Effector memory CD4-positive, alpha-beta T cell (primary cell): ENCODE data around the gene ABCG4.
"Not testable (repeated sequence)": the region's sequence is repeated elsewhere in the genome, so short reads cannot be mapped to it uniquely, and the experiment has no call there.

ENCODE experiments used
- DNase-seq, 3 donors: peaks; one replicate each; pipeline ENCODE4 v3.0.0-alpha.2; 2020
- H3K27ac ChIP-seq: 2 replicates; pipeline ENCODE4 v1.7.0; 2013; ENCODE audit warnings: mild to moderate bottlenecking, low read length, moderate library complexity; ENCODE audit not compliant: insufficient read depth, poor library complexity, severe bottlenecking
- H3K27me3 ChIP-seq: replicated peaks from 2 replicates; pipeline ENCODE4 v1.7.0; 2013; ENCODE audit warnings: mild to moderate bottlenecking, low read length; ENCODE audit not compliant: insufficient read depth, control insufficient read depth, poor library complexity, severe bottlenecking
- H3K36me3 ChIP-seq: 2 replicates; pipeline ENCODE4 v1.7.0; 2013; ENCODE audit warnings: mild to moderate bottlenecking, low read length, moderate library complexity; ENCODE audit not compliant: control insufficient read depth, insufficient read depth
- H3K4me1 ChIP-seq: 2 replicates; pipeline ENCODE4 v1.7.0; 2013; ENCODE audit warnings: low read length, mild to moderate bottlenecking; ENCODE audit not compliant: control insufficient read depth, insufficient read depth, poor library complexity, severe bottlenecking
- H3K4me3 ChIP-seq: 2 replicates; pipeline ENCODE4 v1.7.0; 2013; ENCODE audit warnings: low read length, low read depth, mild to moderate bottlenecking; ENCODE audit not compliant: insufficient read depth, poor library complexity, severe bottlenecking
- H3K9me3 ChIP-seq: 2 replicates; pipeline ENCODE4 v1.7.0; 2013; ENCODE audit warnings: mild to moderate bottlenecking, low read length, moderate library complexity; ENCODE audit not compliant: control insufficient read depth

The ABCG4 gene

DNA sequence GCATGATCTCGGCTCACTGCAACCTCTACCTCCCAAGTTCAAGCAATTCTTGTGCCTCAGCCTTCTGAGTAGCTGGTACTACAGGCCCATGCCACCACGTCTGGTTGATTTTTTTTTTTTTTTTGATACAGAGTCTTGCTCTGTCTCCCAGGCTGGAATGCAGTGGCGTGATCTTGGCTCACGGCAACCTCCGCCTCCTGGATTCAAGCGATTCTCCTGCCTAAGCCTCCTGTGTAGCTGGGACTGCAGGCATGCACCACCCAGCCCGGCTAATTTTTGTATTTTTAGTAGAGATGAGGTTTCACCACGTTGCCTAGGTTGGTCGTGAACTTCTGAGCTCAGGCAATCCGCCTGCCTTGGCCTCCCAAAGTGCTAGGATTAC is 18.2 kb downstream of the ABCG4 start:
- not testable (repeated sequence) for H3K4me1 ChIP-seq, H3K4me3 ChIP-seq, H3K36me3 ChIP-seq, H3K27me3 ChIP-seq, H3K9me3 ChIP-seq, H3K27ac ChIP-seq, DNase-seq

- Histone ChIP-seq H3K36me3 (no peaks in the 10 kb centered on the region), H3K4me3 (no peak overlapping the region), H3K27me3 (no peaks in the 10 kb centered on the region), H3K4me1 (peaks cover 5% of the 10 kb centered on the region), H3K9me3 (no peaks in the 10 kb centered on the region), H3K27ac (no peak overlapping the region)
- DNase-seq, result no peak
Measured at GRCh38 chr11:119167933-119168332, 19.1 kb downstream of the ABCG4 start.

DNA sequence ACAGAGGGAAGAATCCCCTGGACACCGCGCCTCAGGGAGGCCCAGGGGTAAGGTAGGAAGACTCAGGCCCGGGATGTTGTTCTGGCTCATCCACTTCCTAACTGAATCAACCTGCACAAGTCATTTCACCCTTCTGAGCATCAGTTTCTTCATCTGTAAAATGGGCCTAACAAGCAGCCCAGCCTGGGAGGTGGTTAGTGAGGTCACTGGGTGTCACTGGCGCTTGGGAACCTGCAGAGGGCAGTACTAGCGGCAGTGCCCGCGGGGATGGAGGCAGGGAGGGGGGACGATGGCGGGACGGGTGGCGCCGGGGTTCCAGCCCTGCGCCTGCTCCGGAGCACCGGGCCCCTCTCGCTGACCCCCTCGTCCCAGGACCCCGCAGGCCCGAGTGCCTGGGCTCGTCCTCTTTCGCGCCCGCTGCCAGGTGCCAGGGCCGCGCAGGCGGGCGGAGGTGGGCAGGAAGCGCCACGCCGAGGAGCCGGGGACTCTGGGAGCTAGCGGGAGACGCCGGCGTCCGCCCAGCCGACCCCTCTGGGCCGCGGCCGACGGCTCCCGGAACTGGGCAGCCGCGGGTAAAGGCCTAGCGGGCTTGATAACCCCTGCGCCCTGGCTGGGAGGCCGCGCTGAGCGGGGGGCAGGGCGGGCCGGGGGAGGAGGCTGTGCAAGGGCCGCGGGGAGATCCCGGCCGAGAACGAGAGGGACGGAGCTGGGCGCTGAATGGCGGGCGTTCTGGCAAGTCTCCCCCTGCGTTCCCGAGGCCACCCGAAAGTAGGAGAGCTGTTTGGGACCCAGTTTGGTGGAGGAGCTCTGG is 19.8 kb downstream of the ABCG4 start, which contains the start of gene NLRX1:
Gene NLRX1, plus strand, starts transcription at position 255 of the 811 bp plus-strand sequence. CDS start 2,679 bp downstream, outside the sequence.
- peak; percentile 62 to 74 (median 64) for DNase-seq
- H3K4me3 ChIP-seq, result peak within 1 kb of the TSS; percentile 92

GRCh38 chr11:119169282-119169719 is 20.4 kb downstream of the ABCG4 start:
- Histone ChIP-seq H3K9me3 (no peaks in the 10 kb centered on the region), H3K27me3 (no peaks in the 10 kb centered on the region)
- DNase-seq, result no peak

More for the DNA sequence above, 19.8 kb downstream of the ABCG4 start, which contains the start of gene NLRX1:
- Histone ChIP-seq H3K4me1 (peaks cover 5% of the 10 kb centered on the region), H3K36me3 (no peaks in the 10 kb centered on the region), H3K27me3 (no peaks in the 10 kb centered on the region), H3K27ac (peak within 1 kb of the TSS; percentile 66), H3K9me3 (no peaks in the 10 kb centered on the region)

GRCh38 chr11:119172513-119172912 is 23.7 kb downstream of the ABCG4 start:
- DNase-seq, result no peak
- no peak overlapping the region for H3K27ac ChIP-seq
- no peak overlapping the region for H3K4me3 ChIP-seq

More at GRCh38 chr11:119169282-119169719, 20.4 kb downstream of the ABCG4 start:
- Histone ChIP-seq H3K4me1 (peaks cover 5% of the 10 kb centered on the region), H3K36me3 (no peaks in the 10 kb centered on the region), H3K27ac (peak overlapping the region; percentile 66), H3K4me3 (peak overlapping the region; percentile 92)

GRCh38 chr11:119173453-119173852 is 24.6 kb downstream of the ABCG4 start:
- DNase-seq, result no peak
- Histone ChIP-seq H3K9me3 (no peaks in the 10 kb centered on the region), H3K36me3 (no peaks in the 10 kb centered on the region), H3K27me3 (no peaks in the 10 kb centered on the region), H3K4me3 (no peak overlapping the region), H3K4me1 (peaks cover 5% of the 10 kb centered on the region), H3K27ac (no peak overlapping the region)

More at GRCh38 chr11:119172513-119172912, 23.7 kb downstream of the ABCG4 start:
- no peaks in the 10 kb centered on the region for H3K9me3 ChIP-seq
- no peaks in the 10 kb centered on the region for H3K27me3 ChIP-seq
- no peaks in the 10 kb centered on the region for H3K36me3 ChIP-seq
- peaks cover 5% of the 10 kb centered on the region for H3K4me1 ChIP-seq

DNA sequence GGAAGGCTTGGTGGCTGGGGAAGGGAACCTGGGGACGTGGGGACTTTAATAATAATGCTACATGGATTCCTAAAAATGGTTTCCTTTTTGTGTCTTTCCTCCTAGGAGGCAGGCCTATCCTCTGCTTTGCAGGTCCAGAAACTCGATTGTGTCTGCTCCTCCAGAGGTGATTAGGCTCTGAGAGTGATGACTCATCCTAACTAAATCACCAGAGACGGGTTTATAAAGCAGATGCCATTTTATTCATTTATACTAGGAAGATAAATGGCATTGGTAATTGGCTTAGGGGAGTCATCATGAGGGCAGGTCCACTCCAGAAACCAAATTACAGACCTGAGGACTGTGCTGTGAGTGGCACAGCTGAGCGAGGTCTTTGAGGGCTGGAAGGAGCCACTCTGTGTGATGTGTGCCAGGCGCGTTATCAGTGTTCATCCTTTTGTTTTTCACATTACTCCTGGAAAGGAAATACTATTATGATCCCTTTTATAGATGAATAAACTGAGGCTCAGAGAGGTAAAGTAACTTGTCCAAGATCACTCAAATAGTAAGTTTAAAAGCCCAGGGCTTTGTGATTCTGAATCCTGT is 26.7 kb downstream of the ABCG4 start:
- H3K36me3 ChIP-seq, result no peaks in the 10 kb centered on the region
- no peaks in the 10 kb centered on the region for H3K9me3 ChIP-seq
- no peaks in the 10 kb centered on the region for H3K27me3 ChIP-seq
- H3K4me3 ChIP-seq, result no peak overlapping the region
- no peak for DNase-seq
- no peak overlapping the region for H3K27ac ChIP-seq
- no peaks in the 10 kb centered on the region for H3K4me1 ChIP-seq

GRCh38 chr11:119178166-119178680 is 29.4 kb downstream of the ABCG4 start:
- H3K27me3 ChIP-seq, result no peaks in the 10 kb centered on the region
- no peaks in the 10 kb centered on the region for H3K36me3 ChIP-seq
- H3K9me3 ChIP-seq, result no peaks in the 10 kb centered on the region
- DNase-seq, result no peak
- no peaks in the 10 kb centered on the region for H3K4me1 ChIP-seq
- H3K27ac ChIP-seq, result no peak overlapping the region
- H3K4me3 ChIP-seq, result no peak overlapping the region

DNA sequence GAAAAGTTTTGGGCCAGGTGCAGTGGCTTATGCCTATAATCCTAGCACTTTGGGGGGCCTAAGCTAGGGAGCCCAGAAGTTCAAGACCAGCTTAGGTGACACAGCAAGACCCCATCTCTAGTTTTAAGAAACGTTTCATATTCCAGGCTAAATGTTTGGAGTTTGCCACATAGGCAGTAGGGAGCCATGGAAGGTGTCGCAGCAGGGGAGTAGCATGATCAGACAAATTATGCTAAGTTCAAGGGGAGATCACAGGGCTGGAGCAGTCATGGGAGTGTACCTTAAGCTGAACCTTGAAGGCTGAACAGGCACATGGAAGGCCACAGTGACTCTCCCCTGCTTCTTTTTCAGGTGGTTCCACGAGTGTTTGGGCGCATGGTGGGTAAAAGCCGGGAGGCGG is 30.5 kb downstream of the ABCG4 start:
- DNase-seq, result no peak
- no peak overlapping the region for H3K27ac ChIP-seq
- H3K4me1 ChIP-seq, result no peaks in the 10 kb centered on the region
- no peaks in the 10 kb centered on the region for H3K36me3 ChIP-seq
- H3K9me3 ChIP-seq, result no peaks in the 10 kb centered on the region
- H3K4me3 ChIP-seq, result no peak overlapping the region
- H3K27me3 ChIP-seq, result no peaks in the 10 kb centered on the region

DNA sequence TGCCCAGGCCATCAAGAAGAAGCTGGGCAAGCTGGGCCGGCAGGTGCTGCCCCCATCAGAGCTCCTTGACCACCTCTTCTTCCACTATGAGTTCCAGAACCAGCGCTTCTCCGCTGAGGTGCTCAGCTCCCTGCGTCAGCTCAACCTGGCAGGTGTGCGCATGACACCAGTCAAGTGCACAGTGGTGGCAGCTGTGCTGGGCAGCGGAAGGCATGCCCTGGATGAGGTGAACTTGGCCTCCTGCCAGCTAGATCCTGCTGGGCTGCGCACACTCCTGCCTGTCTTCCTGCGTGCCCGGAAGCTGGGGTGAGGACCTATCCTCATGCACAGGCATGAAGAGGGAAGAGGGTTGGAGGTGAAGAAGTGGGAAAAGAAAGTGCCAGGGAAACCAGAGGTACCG is 31.1 kb downstream of the ABCG4 start:
- H3K9me3 ChIP-seq, result no peaks in the 10 kb centered on the region
- H3K27me3 ChIP-seq, result no peaks in the 10 kb centered on the region
- no peaks in the 10 kb centered on the region for H3K36me3 ChIP-seq
- H3K27ac ChIP-seq, result no peak overlapping the region
- DNase-seq, result no peak
- no peak overlapping the region for H3K4me3 ChIP-seq
- H3K4me1 ChIP-seq, result no peaks in the 10 kb centered on the region
